Loucy (cell line): ENCODE results near the gene PIK3CD.
A peak's percentile ranks its signal among the peaks of the same experiment; 100 is the strongest.

ENCODE experiments used
- H2AFZ ChIP-seq: fragments of 200-600 bp; sonication (generic); 2 replicates; pipeline ENCODE4 v1.6.0; 2016; ENCODE audit warnings: antibody characterized with exemption, mild to moderate bottlenecking, low read length, moderate library complexity
- H3F3A ChIP-seq: fragments of 200-600 bp; 2 replicates; pipeline ENCODE4 v1.6.0; 2016; ENCODE audit warnings: antibody characterized with exemption, low read depth, mild to moderate bottlenecking
- H3K27me3 ChIP-seq: fragments of 200-600 bp; sonication (generic); 2 replicates; pipeline ENCODE4 v1.6.1; 2014; ENCODE audit warnings: low read length, mild to moderate bottlenecking; ENCODE audit not compliant: insufficient read depth, poor library complexity, severe bottlenecking
- H3K36me3 ChIP-seq: fragments of 200-600 bp; sonication (generic); 2 replicates; pipeline ENCODE4 v1.6.1; 2016; ENCODE audit warnings: low read length; ENCODE audit not compliant: insufficient read depth
- H3K4me1 ChIP-seq: fragments of 200-600 bp; sonication (generic); 2 replicates; pipeline ENCODE4 v1.5.1; 2014; ENCODE audit warnings: low read length, mild to moderate bottlenecking; ENCODE audit not compliant: insufficient read depth, poor library complexity, severe bottlenecking
- H3K4me2 ChIP-seq: fragments of 200-600 bp; sonication (generic); 2 replicates; pipeline ENCODE4 v1.6.0; 2014; ENCODE audit warnings: antibody characterized with exemption, low read length, low read depth, mild to moderate bottlenecking; ENCODE audit not compliant: poor library complexity, severe bottlenecking
- H3K4me3 ChIP-seq: fragments of 200-600 bp; sonication (generic); 2 replicates; pipeline ENCODE4 v1.5.1; 2014; ENCODE audit warnings: low read length, mild to moderate bottlenecking, mixed read lengths; ENCODE audit not compliant: poor library complexity, severe bottlenecking
- H3K79me2 ChIP-seq: fragments of 200-600 bp; sonication (generic); 2 replicates; pipeline ENCODE4 v1.6.1; 2014; ENCODE audit warnings: low read length; ENCODE audit not compliant: insufficient read depth
- H3K9ac ChIP-seq: fragments of 200-600 bp; sonication (generic); 2 replicates; pipeline ENCODE4 v1.6.0; 2014; ENCODE audit warnings: mild to moderate bottlenecking, low read depth, low read length, moderate library complexity; ENCODE audit not compliant: poor library complexity, severe bottlenecking
- H3K9me2 ChIP-seq: fragments of 200-600 bp; sonication (generic); replicated peaks from 2 replicates; pipeline ENCODE4 v1.6.1; 2016; ENCODE audit warnings: low read depth, low read length, mixed read lengths
- H3K9me3 ChIP-seq: fragments of 200-600 bp; sonication (generic); 2 replicates; pipeline ENCODE4 v1.6.1; 2014; ENCODE audit warnings: mild to moderate bottlenecking, antibody characterized with exemption, low read length, low read depth; ENCODE audit not compliant: insufficient read depth
- H4K20me1 ChIP-seq: fragments of 200-600 bp; sonication (generic); 2 replicates; pipeline ENCODE4 v1.6.0; 2014; ENCODE audit warnings: antibody characterized with exemption, low read length, mild to moderate bottlenecking; ENCODE audit not compliant: insufficient read depth, poor library complexity, severe bottlenecking
- CTCF ChIP-seq: fragments of 200-600 bp; sonication (generic); conservative IDR thresholded peaks from 2 replicates; pipeline ENCODE4 v1.5.1; 2014; ENCODE audit warnings: mild to moderate bottlenecking, antibody characterized with exemption, low read length
- EZH2phosphoT487 ChIP-seq: fragments of 200-600 bp; IDR thresholded peaks from 2 replicates; pipeline ENCODE4 v1.6.1; 2018; ENCODE audit warnings: antibody characterized with exemption, mild to moderate bottlenecking, moderate library complexity, borderline replicate concordance

The PIK3CD gene

GRCh38 chr1:9648171-9648570, 3.4 kb upstream of the PIK3CD start:
- H3F3A ChIP-seq: no peaks in the 10 kb centered on the region
- H3K4me1 ChIP-seq: peaks cover 12% of the 10 kb centered on the region
- no peak overlapping the region for H3K9ac ChIP-seq
- no peak overlapping the region for H3K4me3 ChIP-seq
- no peak overlapping the region for H2AFZ ChIP-seq
- H3K4me2 ChIP-seq: no peak overlapping the region
- peaks cover 23% of the 10 kb centered on the region for H3K27me3 ChIP-seq
- H3K9me2 ChIP-seq: no peaks in the 10 kb centered on the region
- TF ChIP-seq CTCF (no peak), EZH2phosphoT487 (no peak)
- no peaks in the 10 kb centered on the region for H3K9me3 ChIP-seq
- no peaks in the 10 kb centered on the region for H3K36me3 ChIP-seq
- H4K20me1 ChIP-seq: no peaks in the 10 kb centered on the region
- H3K79me2 ChIP-seq: no peaks in the 10 kb centered on the region

DNA sequence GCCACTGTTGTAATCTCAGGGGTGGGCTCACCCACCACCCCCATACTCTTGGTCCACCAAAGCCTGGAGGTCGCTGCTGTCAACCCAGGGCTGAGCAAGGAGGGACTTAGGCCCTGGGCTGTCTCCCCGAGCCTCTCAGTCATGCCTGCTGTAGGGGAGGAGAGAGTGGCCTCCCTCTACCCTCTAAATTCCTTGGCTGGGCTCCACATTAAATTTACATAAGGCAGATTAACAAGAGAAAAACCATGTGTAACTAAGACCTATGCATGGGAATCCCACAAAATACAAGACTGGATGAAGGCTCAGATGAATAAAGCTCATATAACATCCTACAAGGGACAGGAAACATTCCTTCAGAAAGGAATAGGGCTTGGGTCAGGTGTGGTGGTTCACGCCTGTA, 1.8 kb upstream of the PIK3CD start:
- no peak overlapping the region for H2AFZ ChIP-seq
- peaks cover 23% of the 10 kb centered on the region for H3K27me3 ChIP-seq
- no peak overlapping the region for H3K4me3 ChIP-seq
- H3K9me2 ChIP-seq: no peaks in the 10 kb centered on the region
- H3K36me3 ChIP-seq: no peaks in the 10 kb centered on the region
- H3K4me1 ChIP-seq: peaks cover 12% of the 10 kb centered on the region
- no peaks in the 10 kb centered on the region for H3K9me3 ChIP-seq
- no peaks in the 10 kb centered on the region for H3F3A ChIP-seq
- no peaks in the 10 kb centered on the region for H3K79me2 ChIP-seq
- TF ChIP-seq CTCF: no peak
- no peak for TF ChIP-seq EZH2phosphoT487
- H4K20me1 ChIP-seq: no peaks in the 10 kb centered on the region
- H3K9ac ChIP-seq: no peak overlapping the region
- H3K4me2 ChIP-seq: no peak overlapping the region

DNA sequence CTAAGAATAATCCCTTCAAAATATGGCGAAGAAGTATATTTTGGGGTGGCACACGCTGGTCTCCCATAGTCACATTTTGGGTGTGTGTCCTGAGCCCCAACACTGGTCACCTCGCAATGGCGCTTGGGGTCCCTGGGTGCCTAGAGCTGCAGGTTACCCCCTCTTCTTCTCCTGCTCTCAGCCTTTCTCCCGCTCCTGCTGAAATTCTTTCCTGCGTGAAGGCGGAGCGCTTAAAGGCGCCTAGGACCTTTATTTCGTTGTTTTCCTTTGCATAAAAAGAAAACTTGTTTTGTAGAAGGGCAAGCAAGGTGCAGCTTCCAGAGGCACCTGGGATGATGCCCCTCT, 339 bp upstream of the PIK3CD start:
- peak overlapping the region; percentile 66 for H3K4me3 ChIP-seq
- H4K20me1 ChIP-seq: no peaks in the 10 kb centered on the region
- H3F3A ChIP-seq: no peaks in the 10 kb centered on the region
- H3K9me2 ChIP-seq: no peaks in the 10 kb centered on the region
- H3K36me3 ChIP-seq: no peaks in the 10 kb centered on the region
- peak overlapping the region; percentile 17; the same call in 1 of the 2 replicates for H2AFZ ChIP-seq
- peaks cover 12% of the 10 kb centered on the region for H3K4me1 ChIP-seq
- no peaks in the 10 kb centered on the region for H3K79me2 ChIP-seq
- no peaks in the 10 kb centered on the region for H3K9me3 ChIP-seq
- H3K9ac ChIP-seq: no peak overlapping the region
- H3K4me2 ChIP-seq: peak overlapping the region; percentile 71
- no peak for TF ChIP-seq CTCF
- no peak for TF ChIP-seq EZH2phosphoT487
- peaks cover 23% of the 10 kb centered on the region for H3K27me3 ChIP-seq
